ENCODE measurements around the gene PPFIBP1. TPM values are rescaled to one million over a fixed set of nuclear protein-coding genes. Genes with fewer than 3 reads are reported as not detected.
A peak's percentile ranks its signal among the peaks of the same experiment; 100 is the strongest.

PPFIBP1 gene
- total and polyA plus RNA-seq, 10 donors = 3.7 to 182 (median 92.4) TPM

DNA sequence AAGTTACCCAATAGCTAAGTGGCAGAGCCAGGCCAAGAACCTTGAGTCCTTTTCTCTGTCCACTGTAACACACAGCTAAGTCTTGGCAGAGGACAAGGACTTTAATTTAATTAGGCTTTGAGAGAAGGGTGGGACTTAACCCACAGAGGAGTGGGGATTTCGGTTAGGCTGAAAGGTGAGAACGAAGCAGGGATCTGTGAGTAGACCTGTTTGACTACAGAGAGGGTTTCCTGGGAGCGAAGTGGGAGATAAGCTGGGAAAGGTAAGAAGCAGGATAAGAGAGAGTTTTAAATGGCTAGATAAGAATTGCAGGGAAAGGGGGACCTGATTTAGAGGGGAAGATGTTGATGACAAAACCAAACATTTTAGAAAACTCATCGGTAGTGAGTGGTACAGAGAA is 2.0 kb upstream of the PPFIBP1 start:
- intact Hi-C loops (cut with DNase I; ENCODE audit: low total_unique reads) = no loop called here

DNA sequence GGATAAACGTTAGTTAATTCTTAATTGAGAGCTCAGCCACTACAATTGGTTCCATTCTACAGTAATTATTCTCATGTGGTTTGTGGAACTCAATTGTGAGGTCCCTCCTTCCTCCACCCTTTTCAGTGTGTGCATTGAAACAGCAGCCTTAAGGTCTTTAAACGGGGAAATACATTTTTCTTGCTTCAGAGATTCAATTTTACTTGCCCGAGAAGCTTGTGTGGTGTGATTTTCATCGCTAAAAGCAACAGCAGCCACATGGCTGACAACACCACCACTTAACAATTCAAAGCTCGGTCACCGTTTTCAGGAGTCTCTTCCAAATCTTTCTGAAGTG is 733 bp upstream of the PPFIBP1 start:
- Histone ChIP-seq H3K4me3 (peak overlapping the region; percentile 43 to 74 (median 68)), H3K36me3 (no peaks in the 10 kb centered on the region), H3K9me3 (no peaks in the 10 kb centered on the region), H3K4me1 (peaks cover 0 to 57% (median 35%) of the 10 kb centered on the region in 6 donors), H3K27ac (peak overlapping the region; percentile 79 to 90 (median 87)), H3K27me3 (replicated peaks in 1 of 7) (no peaks in the 10 kb centered on the region)
- intact Hi-C loops (cut with DNase I; ENCODE audit: low total_unique reads) = no loop called here
- DNase-seq = no peak
- 0 to 1% (median 1%) methylated on average over 6 of the region's 6 CpGs for WGBS, 5 donors
- TF ChIP-seq POLR2AphosphoS5 (IDR thresholded peaks at IDR 0.05) (no peak), POLR2A (IDR thresholded peaks at IDR 0.05) (no peak)
- TF ChIP-seq, protein P1, sequence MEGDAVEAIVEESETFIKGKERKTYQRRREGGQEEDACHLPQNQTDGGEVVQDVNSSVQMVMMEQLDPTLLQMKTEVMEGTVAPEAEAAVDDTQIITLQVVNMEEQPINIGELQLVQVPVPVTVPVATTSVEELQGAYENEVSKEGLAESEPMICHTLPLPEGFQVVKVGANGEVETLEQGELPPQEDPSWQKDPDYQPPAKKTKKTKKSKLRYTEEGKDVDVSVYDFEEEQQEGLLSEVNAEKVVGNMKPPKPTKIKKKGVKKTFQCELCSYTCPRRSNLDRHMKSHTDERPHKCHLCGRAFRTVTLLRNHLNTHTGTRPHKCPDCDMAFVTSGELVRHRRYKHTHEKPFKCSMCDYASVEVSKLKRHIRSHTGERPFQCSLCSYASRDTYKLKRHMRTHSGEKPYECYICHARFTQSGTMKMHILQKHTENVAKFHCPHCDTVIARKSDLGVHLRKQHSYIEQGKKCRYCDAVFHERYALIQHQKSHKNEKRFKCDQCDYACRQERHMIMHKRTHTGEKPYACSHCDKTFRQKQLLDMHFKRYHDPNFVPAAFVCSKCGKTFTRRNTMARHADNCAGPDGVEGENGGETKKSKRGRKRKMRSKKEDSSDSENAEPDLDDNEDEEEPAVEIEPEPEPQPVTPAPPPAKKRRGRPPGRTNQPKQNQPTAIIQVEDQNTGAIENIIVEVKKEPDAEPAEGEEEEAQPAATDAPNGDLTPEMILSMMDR (IDR thresholded peaks at IDR 0.05 in 8 of 11, conservative IDR thresholded peaks at IDR 0.05 in 3 of 11) = no peak

More for the DNA sequence above, 2.0 kb upstream of the PPFIBP1 start:
- H3K36me3 ChIP-seq = no peaks in the 10 kb centered on the region
- no peak for DNase-seq
- no peak for TF ChIP-seq POLR2AphosphoS5 (IDR thresholded peaks at IDR 0.05)
- TF ChIP-seq, protein P1 (IDR thresholded peaks at IDR 0.05 in 8 of 11, conservative IDR thresholded peaks at IDR 0.05 in 3 of 11) = no peak
- TF ChIP-seq POLR2A (IDR thresholded peaks at IDR 0.05) = no peak
- peaks cover 0 to 49% (median 32%) of the 10 kb centered on the region in 6 donors for H3K4me1 ChIP-seq
- H3K9me3 ChIP-seq = no peaks in the 10 kb centered on the region
- H3K27ac ChIP-seq = peak overlapping the region in 6 of 8 donors; percentile 16 to 87 (median 40)
- H3K4me3 ChIP-seq = no peak overlapping the region
- peaks cover 0 to 8% (median 0%) of the 10 kb centered on the region in 7 donors for H3K27me3 ChIP-seq (replicated peaks in 1 of 7)
- WGBS, 5 donors = 92 to 96% (median 95%) methylated on average over 4 of the region's 4 CpGs

DNA sequence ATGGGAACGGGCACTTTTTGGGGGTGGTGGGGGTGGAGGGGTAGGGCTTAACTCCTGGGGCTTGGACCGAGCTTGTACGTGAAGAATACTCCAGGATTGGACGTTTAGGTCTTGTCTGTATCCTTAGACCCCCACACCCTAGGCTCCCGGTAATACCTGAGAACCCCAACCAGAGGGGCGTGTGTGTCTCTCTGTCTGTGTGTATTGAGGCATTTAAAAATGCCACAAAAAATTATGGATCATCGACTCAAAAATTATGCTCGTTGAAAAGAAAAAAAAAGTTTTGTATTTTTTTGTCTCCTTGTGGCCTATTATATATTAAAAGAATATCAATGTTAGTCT is 459 bp downstream of the PPFIBP1 start:
- Histone ChIP-seq H3K4me1 (peaks cover 0 to 57% (median 35%) of the 10 kb centered on the region in 6 donors), H3K4me3 (peak overlapping the region; percentile 43 to 74 (median 68)), H3K27ac (peak overlapping the region; percentile 79 to 90 (median 87)), H3K27me3 (replicated peaks in 1 of 7) (no peaks in the 10 kb centered on the region), H3K9me3 (no peaks in the 10 kb centered on the region), H3K36me3 (no peaks in the 10 kb centered on the region)
- 0 to 1% (median 0%) methylated on average over 8 of the region's 8 CpGs for WGBS, 5 donors
- TF ChIP-seq POLR2AphosphoS5 (IDR thresholded peaks at IDR 0.05) (no peak), POLR2A (IDR thresholded peaks at IDR 0.05) (no peak)
- TF ChIP-seq, protein P1 (IDR thresholded peaks at IDR 0.05 in 8 of 11, conservative IDR thresholded peaks at IDR 0.05 in 3 of 11) = no peak
- no peak for DNase-seq
- intact Hi-C loops (cut with DNase I; ENCODE audit: low total_unique reads) = no loop called here

DNA sequence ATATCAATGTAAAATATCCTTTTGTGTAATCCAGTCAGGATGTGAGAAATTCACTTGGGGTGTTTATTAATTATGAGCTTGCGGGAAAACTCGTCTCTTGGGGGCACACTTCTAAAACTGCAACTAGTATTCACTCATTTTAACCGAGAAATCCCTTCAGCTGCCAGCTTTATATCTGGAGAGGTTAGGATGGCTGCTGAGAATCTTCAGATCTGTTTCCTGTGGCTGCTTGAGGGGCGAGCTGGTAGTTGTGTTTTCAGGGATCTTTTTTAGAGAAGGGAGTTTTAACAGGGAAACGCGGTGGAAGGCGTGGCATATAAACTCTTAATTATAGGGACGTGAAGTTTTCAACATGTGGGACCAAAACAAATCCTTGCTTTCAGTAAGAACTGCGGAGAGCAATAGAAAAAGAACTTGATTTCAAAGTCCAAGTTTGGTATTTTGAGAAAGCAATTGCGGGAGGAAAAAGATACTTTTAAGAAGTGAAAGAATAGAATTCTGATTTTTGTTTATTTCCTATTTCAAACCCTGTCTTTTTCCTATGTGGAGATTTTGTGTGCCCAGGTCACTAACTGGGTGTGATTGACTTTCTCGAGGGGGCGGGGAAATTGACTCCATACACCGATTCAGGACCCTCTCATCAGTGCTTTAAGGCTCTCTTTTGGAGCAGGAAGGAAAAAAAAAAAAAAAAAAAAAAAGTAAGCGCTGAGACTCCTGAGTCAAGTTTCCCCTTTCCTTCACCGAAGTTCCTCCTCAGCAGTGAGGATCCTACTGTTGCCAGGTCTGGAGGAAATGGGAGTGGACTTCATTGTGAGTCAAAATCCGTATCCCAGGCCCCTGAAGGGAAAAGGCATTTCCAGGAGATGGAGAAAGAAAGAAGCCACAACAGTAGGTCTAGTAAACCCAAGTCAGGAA is 1.1 kb downstream of the PPFIBP1 start:
- Histone ChIP-seq H3K36me3 (no peaks in the 10 kb centered on the region), H3K27me3 (replicated peaks in 1 of 7) (no peaks in the 10 kb centered on the region), H3K27ac (peak overlapping the region; percentile 79 to 90 (median 87)), H3K9me3 (no peaks in the 10 kb centered on the region), H3K4me1 (peaks cover 0 to 57% (median 36%) of the 10 kb centered on the region in 6 donors), H3K4me3 (peak overlapping the region; percentile 43 to 74 (median 68))
- WGBS, 5 donors = 4 to 6% (median 5%) methylated on average over 16 of the region's 16 CpGs
- TF ChIP-seq, protein P1 (IDR thresholded peaks at IDR 0.05 in 8 of 11, conservative IDR thresholded peaks at IDR 0.05 in 3 of 11) = no peak
- TF ChIP-seq POLR2AphosphoS5 (IDR thresholded peaks at IDR 0.05) (no peak), POLR2A (IDR thresholded peaks at IDR 0.05) (no peak)
- DNase-seq = no peak
- intact Hi-C loops (cut with DNase I; ENCODE audit: low total_unique reads) = no loop called here
